ENCODE data around the gene TMEM184B.

Gene TMEM184B

DNA sequence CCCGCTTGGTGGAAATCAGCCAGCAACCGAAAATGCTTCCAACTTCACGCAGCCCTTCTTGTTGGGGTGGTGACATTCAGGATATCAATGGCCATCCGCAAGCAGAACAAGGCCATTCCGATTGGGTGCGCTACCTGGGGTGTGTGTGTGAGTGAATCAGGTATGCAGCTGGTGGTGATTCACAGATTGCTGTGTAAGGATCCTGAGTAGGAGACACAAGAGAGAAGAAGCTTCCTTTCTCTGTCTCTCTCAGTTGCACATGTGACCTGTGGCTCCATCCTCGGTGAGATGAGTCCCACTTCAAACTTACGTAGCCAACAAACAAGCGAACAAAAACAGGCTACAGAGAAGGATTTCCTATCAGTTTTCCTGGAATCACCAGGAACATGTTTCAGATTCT, 9.6 kb upstream of the TMEM184B start:
- DNase-seq (ENCODE audit: low read depth in 3 of 3, low spot score in 1 of 3): no peak

DNA sequence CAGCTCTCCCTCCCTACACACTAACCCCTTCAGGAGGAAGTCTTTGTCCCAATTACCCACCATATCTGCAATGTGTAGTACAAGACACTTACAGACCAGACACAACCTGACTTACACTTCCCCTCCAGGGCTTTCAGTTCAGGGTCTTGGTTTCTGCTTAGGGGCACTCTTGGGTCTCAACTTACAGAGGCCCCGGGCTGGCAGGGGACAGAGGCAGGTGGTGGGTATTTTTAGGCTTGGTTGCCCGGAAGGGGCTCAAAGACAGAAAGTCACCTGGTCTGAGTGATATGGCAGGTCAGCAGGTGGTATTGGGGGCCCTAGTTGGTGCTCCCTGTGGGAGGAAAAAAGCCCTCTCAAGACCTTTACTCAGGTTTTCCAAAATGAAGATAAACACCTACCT, 3.4 kb upstream of the TMEM184B start:
- DNase-seq (ENCODE audit: low read depth in 3 of 3, low spot score in 1 of 3): no peak

DNA sequence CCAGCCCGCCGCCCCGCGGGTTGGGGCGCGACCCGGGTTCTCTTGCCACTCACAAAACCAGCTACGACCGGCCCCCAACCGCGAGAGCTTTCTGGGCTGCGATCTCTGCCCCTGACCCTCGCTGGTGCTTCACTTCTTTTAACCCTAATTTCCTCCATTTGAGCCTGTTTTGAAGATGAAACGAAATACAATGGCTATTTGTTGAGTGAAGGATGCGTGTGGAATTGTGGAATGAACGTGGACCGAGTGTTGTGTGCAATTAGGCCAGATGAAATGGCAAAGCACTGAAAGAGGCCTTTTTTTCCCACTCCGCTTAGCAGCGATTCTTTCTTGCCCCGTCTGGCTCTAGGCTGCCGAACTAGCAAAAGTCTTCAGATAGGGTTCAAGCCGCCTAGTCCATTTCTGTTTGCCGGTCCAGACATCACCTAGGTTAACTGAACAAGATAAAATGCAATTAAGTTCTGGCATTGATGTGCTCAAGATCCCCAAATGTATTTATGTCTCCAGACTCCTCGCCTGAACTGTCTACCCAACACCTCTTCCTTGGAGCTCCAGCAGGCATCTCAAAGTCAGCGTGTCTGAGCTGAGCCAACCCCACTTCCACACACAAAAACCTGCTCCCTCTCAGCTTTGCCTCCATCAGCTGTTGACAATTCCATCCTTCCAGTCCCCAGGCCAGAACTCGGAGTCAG, 471 bp upstream of the TMEM184B start:
- no peak for DNase-seq (ENCODE audit: low read depth in 3 of 3, low spot score in 1 of 3)

DNA sequence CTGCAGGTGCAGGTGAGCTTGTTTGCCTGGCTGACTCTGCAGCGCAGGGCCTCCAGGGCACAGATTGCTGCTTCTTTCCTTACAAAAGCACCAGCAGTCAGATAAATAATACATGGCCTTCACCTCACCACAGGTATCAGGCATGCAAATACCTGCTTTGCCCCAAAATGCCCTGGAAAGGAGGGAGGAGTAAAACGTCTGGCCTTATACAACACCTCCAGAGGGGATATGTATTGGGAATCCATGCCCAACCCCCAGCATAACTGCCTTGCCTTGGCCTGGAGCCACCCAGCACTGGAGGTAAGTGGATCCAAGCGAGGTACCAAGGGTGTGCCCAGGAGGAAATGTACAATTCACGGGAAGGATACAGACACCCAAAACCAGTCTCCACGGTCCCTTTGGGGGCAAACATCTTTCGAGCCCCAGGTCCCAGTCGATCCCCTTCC, 860 bp downstream of the TMEM184B start:
- DNase-seq (ENCODE audit: low read depth in 3 of 3, low spot score in 1 of 3): no peak

DNA sequence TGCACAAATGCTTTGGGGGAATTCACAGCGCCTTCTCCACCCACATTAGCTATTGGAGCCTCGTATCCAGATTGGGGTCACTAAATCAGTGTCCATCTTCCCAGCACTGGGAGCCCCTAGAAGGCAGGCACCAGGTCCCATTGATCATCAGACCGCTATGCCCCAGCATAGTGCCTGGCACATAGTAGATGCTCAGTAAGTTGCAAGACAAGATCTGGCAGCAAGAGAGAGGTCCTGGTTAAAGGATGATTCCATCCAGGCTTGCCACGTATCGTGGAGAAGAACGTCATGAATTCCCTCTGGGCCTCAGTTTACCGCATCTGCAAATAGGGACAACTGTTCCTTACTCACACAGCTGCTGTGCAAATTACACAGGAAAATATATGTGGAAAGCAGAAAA, 1.7 kb downstream of the TMEM184B start:
- DNase-seq (ENCODE audit: low read depth in 3 of 3, low spot score in 1 of 3): no peak

DNA sequence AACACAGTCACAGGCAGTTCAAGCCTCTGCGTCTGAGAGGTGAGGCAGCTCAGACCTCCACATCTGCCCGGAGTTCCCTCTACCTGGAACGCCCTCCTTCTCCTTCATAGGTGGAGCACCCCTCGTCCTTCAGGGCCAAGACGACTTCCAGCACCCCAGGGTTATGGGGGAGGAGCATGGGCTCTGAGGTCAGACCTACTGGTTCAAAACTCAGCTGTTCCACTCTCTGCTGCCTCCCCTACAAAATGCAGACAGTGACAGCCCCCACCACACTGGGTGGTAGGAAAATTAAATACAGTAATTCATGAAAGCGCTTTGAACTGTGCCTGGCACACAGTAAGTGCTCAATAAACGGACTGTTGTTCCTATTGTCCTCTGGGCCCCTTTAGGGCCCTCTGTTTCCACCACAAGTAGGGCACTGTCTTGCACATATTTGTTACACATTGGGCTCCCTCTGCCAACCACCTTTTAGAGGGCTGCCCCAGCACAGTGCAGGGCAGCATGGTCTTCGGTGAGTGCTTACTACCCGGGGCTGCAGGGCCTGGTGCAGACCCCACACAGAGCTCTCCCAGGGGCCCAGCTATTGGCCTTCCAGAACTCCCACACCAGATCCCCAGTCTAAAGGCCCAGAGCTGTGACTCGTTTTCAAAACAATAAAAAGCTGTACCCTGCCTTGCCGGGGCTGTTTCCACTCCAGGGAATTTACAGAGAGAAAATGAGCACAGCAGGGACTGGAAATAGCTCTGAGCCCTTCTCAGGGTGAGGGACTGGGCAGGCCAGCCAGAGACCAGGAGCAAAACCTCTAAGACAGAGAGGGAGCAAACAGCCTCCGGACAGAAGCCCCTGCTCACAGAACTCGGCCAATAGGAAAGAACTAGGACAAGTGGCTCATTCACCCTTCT, 2.5 kb downstream of the TMEM184B start:
- no peak for DNase-seq (ENCODE audit: low read depth in 3 of 3, low spot score in 1 of 3)

DNA sequence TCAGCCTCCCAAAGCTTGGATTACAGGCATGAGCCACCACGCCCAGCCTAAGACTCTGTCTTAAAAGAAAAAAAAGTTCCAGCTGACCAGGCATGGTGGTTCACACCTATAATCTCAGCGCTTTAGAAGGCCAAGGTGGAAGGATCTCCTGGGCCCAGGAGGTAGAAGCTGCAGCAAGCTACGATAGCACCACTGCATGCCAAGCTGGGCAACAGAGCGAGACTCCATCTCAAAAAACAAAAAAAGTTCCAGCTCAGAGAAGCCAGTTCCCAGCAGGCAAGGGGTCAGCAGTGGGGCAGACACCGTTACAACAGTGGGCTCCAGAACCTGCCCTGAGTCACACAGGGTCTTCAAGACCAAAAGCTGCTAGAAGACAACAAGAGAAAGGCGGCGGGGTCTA, 3.3 kb downstream of the TMEM184B start:
- DNase-seq (ENCODE audit: low read depth in 3 of 3, low spot score in 1 of 3): no peak

DNA sequence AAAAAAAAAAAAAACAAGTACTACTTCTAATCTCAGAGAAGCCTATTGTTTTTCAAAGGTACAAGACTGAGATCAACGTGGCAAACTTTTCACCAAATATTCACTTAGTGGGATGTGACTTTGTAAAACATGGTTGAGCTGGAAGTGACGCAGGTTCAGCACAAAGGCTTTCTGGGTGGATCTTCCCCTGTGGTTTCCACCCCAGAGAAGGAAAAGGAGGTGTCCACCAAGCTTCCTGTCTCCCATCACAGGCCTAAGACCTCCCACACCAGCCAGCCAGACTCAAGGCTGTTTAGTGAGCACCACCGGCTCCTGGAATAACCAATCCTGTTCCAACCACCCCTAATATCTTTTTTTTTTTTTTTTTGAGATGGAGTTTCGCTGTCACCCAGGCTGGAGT, 5.7 kb downstream of the TMEM184B start:
- DNase-seq (ENCODE audit: low read depth in 3 of 3, low spot score in 1 of 3): peak in 1 of 3 donors; percentile 24

DNA sequence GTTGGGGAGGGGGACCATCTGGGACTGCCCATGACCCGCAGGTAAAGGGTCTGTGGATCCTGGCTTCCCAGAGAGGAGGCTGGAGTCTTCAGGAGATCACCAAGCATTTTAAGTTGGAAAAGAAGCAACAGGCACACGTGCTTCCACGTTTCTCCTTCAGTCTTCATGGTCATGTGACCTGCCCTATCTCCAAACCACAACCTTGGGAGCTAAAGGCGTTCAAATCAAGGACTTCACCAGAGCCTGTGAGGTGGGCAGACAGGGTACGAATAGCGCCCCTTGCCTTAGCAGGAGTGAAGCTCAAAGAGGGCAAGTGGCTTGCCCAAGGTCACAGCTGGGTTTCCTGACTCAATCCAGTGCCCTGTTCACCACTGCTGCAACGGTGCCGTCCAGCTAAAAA, 6.7 kb downstream of the TMEM184B start:
- DNase-seq (ENCODE audit: low read depth in 3 of 3, low spot score in 1 of 3): no peak

DNA sequence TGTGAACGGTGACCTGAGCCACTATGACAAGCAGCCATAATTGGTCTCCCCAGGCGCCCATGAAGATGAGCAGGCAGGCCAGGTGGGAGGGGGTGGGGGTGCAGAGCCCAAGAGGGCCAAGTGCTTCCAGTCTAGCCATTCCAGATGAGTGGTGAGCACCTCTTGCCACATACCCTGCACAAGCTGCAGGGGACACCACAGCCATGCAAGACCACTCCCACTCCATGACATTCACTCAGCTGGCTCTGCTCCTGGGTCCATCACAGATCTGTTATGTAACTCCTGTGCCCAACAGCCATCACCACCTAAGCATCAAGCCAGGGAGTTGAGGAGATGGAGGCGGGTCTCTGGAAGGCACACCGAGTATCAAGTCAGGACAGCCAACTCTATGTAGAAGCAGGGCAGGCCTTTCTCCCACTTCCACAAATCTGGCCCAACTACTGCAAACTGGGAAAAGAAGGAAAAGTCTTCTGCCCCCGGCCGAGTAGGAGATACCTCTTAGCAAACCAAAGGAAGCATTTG, 8.4 kb downstream of the TMEM184B start:
- no peak for DNase-seq (ENCODE audit: low read depth in 3 of 3, low spot score in 1 of 3)

DNA sequence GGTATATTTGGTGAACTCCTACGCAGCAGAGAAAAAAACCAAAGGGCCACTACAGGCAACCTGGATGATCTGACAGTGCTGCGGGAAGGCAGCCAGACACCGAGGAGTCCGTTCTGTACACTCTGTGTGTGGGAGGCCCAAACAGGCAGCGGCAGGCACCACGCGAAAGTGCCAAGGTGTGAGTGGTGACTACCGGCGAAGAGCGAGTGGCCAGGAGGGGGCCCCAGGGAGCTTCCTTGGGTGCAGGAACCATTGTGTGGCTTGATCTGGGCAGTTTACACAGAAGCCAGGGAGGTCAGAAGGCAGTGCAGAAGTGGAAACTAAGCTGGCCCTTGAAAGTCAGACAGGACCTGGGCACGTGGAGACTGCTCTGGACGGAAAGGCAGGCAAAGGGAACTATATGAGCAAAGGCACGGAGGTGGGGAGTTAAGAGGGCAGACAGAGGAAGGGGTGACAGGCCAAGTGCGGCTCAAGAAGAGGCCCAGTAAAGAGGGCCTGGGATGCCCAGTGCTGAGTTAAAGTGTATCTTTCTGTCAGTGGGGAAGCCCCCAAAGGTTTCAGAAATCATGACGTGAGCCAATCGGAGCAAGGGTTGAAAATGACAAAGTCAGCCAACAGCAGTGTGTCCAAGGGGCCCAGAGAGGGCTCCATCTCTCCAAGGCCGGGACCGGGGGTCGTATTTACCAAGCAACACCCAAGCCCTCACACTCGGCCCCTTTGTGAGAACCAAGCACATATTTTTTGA, 10.6 kb downstream of the TMEM184B start:
- DNase-seq (ENCODE audit: low read depth in 3 of 3, low spot score in 1 of 3): peak in 1 of 3 donors; percentile 18

DNA sequence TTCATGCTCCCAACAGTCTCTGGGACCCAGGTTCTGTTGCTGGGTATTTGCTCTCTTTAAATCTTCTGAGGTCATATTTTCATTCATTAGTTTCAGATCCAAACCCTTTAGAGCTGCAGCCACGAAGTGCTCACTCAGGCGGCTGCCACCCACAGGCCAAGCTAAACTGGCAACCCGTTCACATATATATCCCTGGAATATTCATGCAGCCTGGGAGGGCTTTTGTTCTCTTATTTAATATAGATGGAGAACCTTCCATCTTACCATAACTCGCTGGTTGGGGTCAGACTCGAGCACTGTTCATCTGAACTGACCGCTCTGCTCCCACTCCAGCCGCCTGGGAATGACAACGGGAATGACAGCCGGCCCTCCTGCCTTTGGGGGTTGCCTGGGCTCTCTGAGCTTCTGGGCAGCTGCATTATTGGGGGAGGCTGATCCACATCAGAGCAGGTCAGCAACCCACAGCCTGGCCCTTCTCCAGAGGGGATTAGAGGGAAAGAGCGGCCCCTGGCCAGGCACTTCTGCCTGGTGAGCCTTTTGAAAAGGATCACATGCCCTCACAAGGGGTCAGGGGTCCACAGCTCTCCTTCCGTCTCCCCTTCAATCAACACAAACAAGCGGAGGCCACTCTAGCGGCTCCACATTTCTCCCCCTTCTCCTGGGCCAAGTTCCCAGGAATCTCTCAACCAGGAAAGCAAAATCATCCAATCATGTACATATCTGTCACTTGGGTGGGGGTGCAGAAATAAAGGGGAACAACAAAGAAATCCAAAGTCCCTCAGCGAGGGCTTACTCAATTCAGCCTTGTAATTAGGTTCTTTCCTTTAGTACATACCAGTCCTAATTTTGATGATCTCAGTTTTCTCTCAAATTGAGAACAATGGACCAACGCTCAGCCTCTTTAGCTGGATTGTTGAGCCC, 11.8 kb downstream of the TMEM184B start:
- no peak for DNase-seq (ENCODE audit: low read depth in 3 of 3, low spot score in 1 of 3)

DNA sequence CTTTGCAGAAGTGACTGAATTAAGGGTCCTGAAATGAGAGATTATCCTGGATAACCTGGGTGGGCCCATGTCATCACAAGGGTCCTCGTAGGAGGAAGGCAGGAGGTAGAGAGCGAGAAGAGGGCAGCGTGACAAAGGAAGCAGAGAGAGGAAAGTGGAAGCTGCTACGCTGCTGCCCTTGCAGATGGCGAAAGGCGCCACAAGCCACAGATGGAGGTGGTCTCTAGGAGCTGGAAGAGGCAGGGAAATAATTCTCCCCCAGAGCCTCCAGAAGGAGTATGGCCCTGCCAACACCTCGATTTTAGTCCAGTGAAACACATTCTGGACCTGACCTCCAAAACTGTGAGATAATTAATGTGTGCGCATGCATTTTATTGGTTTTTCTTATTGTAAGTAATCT, 13.4 kb downstream of the TMEM184B start:
- DNase-seq (ENCODE audit: low read depth in 3 of 3, low spot score in 1 of 3): no peak

DNA sequence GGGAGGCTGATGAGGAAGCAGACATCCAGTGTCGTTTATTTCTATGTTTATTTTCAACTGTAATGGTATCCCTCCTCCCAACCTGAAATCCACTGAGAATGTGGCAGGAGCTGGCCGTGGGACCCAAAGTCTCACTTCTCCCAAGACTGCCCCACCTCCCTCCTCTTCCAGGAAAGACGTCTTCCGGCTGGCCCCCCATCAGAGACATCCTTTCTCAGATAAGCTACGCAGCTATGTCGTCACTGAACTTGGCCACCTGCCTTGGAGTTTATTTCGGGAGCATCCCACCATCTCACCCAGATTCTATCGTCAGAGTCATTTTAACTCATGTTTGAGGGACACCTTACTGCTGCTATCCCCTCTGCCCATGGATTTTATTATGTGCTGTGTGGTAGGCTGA, 13.9 kb downstream of the TMEM184B start:
- DNase-seq (ENCODE audit: low read depth in 3 of 3, low spot score in 1 of 3): no peak

DNA sequence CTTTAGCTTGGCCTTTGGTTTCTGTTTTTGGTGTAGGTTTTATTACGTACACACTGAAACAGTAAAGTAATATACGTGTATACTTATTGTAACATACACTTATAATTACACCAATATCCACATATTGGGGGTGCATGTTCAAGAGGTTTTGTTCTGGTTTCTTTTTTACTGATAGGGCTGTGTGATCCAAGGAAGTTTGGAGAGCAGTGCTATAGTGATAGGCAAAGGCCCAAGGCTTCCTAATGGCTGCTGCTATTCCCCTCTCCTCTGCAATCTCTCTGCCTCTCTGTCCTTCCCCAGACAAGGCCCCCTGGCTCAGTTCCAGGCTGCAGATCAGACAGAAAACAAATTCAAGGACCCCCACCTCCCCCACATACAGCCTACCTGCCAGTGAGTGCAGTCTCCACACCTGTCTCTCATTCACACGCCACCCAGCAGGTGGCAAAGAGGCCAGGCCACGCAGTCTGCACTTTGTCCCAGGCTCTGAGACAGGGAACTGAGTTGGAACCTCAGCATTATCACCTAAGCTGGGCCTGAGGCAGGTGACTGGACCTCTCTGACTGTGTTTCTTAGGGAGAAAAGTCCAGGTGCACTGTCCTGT, 15.1 kb downstream of the TMEM184B start:
- DNase-seq (ENCODE audit: low read depth in 3 of 3, low spot score in 1 of 3): no peak

DNA sequence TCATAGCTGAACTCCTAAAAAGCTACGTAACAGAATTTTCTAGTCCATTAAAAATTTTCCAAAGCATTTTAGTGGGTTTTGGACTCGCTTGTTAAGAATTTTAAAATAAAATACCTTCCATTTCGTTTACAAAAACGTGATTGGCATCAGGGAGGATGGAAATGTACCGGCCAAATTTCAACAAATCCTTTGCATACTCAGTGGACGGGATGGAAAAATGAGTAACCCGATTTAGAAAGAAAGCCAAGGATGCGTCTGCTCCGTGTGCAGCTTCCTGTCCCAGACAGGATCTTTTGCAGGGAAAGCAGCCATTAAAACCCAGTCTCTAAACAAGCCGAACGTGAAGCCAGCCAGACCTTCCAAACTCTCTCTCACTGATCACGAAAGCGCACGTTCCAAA, 15.6 kb downstream of the TMEM184B start:
- no peak for DNase-seq (ENCODE audit: low read depth in 3 of 3, low spot score in 1 of 3)

DNA sequence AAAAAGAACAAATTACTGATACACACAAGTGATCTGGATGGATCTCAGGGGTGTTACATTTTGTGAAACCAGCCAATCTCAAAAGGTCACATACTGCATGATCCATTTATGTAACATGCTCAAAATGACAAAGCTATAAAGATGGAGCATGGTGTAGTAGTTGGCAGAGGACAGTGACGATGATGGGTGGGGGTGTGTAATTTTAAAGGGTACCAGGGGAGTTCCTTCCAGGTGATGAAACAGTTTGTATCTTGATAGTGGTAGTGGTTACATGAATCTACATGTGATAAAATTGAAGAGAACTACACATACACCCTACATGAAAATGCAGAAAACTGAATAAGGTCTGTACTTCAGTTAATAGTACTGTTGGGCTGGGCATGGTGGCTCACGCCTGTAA, 17.1 kb downstream of the TMEM184B start:
- no peak for DNase-seq (ENCODE audit: low read depth in 3 of 3, low spot score in 1 of 3)

DNA sequence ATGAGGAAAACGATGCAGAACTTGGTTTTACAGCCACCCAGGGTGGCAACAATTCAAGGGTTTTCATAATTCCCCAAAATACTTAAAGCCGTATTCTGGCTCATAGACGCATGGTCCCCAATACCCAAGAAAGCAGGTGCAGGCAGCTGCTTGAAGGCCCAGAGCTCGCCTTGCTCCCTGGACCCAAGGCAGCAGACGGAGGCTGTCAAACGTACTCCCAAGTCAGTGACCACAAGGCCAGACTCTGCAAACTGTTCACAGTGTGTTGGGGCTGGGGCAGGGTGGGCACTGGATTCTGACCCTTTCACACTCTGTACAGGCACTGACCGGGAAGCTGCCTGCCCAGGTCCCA, 21.5 kb downstream of the TMEM184B start:
- DNase-seq (ENCODE audit: low read depth in 3 of 3, low spot score in 1 of 3): no peak

DNA sequence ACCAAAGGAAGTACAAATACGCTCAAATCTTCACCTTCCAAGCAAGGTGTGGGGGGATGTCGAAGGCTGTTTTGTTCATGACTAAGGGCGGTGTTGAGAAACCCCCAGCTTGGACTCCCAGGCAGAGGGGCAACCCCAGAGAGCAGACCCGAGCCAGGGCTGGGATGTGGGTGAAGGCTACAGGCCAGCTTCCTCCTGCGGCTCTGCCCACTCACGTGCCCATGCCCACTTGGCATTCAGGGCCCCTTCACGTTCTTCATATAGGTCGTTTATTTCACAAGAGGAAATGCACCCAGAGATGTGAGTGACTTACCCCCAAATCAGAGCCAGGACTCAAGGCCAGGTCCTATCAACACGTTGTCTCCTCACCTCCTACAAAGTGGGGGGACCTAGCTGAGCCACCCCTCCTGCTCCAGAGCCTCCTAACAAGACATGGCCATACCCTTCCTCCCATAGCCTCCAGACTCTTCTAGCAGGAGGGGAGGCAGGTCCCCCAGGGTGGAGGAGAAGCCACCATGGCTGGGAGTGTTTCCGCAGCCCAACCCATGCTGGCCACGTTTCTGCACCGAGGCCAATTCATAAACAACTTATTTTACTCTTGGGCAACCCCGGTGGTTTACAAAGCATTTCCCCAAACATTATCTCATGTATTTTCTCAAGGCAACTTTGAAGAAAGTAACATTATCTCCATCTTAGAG, 22.0 kb downstream of the TMEM184B start:
- DNase-seq (ENCODE audit: low read depth in 3 of 3, low spot score in 1 of 3): no peak

Data from stimulated activated CD4-positive, alpha-beta T cell treated with anti-CD3 and anti-CD28 coated beads, TNF-alpha, amount 100 ng/mL, for 1 hour (primary cell).